Naive thymus-derived CD8-positive, alpha-beta T cell (primary cell): ENCODE results near the gene GPR42. TPM values are rescaled to one million over a fixed set of nuclear protein-coding genes. Genes with fewer than 3 reads are reported as not detected.

ENCODE experiments used
- ATAC-seq, 2 donors: fragments of 150-1000 bp; cut with Tn5 transposase in 1 of 2; sonication (Bioruptor Pico), chemical (Tn5 transposase) in 1 of 2; 1 replicate in 1 of 2; 2 replicates in 1 of 2; pipeline ENCODE4 v1.10.0; 2021; ENCODE audit warnings: mild to moderate bottlenecking in 2 of 2, moderate library complexity in 2 of 2
- POLR2A ChIA-PET: fragments of 350-600 bp; sonication (Branson Sonifier 250); formaldehyde crosslinking; loops from one replicate; lab custom pipeline; 2021; ENCODE audit warnings: antibody characterized with exemption; lab: Charles Lee
- DNase-seq, 10 donors: peaks; one replicate each; pipeline versions ENCODE4 v3.0.0 to v3.0.0-alpha.2; 2020 to 2022
- H3K27ac Mint-ChIP-seq, 10 donors: one replicate each; pipeline ENCODE4 v1.8.0; 2020 to 2022; ENCODE audit warnings: mild to moderate bottlenecking in 10 of 10, mixed read lengths in 10 of 10, moderate library complexity in 4 of 10, inconsistent platforms in 1 of 10
- H3K27me3 Mint-ChIP-seq, 5 donors: one replicate each; pipeline ENCODE4 v1.8.0; 2021 to 2022; ENCODE audit warnings: mixed read lengths in 5 of 5
- H3K36me3 Mint-ChIP-seq, 3 donors: one replicate each; pipeline ENCODE4 v1.8.0; 2020 to 2022; ENCODE audit warnings: mixed read lengths in 3 of 3, mild to moderate bottlenecking in 2 of 3, inconsistent platforms in 1 of 3
- H3K4me1 Mint-ChIP-seq, 4 donors: one replicate each; pipeline ENCODE4 v1.8.0; 2021 to 2022; ENCODE audit warnings: mixed read lengths in 4 of 4
- H3K4me3 Mint-ChIP-seq, 10 donors: one replicate each; pipeline ENCODE4 v1.8.0; 2020 to 2022; ENCODE audit warnings: mild to moderate bottlenecking in 10 of 10, mixed read lengths in 10 of 10, moderate library complexity in 6 of 10, inconsistent platforms in 1 of 10
- H3K9me3 Mint-ChIP-seq, 9 donors: one replicate each; pipeline ENCODE4 v1.8.0; 2020 to 2022; ENCODE audit warnings: mixed read lengths in 9 of 9, mild to moderate bottlenecking in 3 of 9, inconsistent platforms in 1 of 9, moderate library complexity in 1 of 9
- polyA plus RNA-seq, 3 donors: library from polyadenylated mRNA; unstranded; fragments of 300-500 nt; fragmentation: Illumina TruSeq; gene quantifications; one replicate each; pipeline ENCODE4 v1.2.3, GENCODE V29; 2021
- total RNA-seq, 8 experiments: library from RNA in 2 of 8; stranded (reverse) in 2 of 8; gene quantifications; one replicate each; pipeline ENCODE4 v1.2.3 and lab custom pipeline; 2021 to 2026

GPR42 gene
- total and polyA plus RNA-seq, 5 experiments from 2014 or later = not detected

DNA sequence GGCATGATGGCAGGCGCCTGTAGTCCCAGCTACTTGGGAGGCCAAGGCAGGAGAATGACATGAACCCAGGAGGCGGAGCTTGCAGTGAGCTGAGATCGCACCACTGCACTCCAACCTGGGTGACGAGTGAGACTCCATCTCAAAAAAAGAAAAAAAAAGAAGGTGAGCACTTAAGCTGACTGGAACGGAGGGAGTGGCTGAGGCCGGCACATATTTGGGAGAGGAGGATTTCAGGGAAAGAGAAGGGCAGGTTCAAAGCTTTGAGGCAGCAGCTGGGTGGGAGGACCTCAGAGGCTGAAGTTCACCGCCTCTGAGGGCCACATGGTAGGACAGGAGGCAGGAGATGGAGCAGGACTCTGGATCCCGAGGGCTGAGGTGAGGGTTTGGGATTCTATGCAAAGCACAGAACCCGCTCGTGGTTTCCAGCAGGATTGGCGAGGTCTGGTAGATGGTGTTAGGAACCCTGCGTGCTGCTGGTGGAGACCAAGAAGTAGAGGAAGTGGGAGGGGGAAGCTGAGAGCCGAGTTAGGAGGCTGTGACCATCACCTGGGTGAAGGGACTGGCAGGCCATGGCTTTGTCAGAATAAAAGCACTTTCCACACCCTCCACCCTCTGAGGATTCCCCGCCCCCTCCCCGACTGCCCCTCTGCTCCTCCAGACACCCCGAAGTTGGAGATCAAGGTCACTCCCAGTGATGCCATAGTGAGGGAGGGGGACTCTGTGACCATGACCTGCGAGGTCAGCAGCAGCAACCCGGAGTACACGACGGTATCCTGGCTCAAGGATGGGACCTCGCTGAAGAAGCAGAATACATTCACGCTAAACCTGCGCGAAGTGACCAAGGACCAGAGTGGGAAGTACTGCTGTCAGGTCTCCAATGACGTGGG lies 33.5 kb upstream of the GPR42 start:
- DNase-seq (no peak), ATAC-seq (no peak)
- POLR2A ChIA-PET = no interaction called here
- peaks cover 0 to 6% (median under 1%) of the 10 kb centered on the region in 5 donors for H3K27me3 Mint-ChIP-seq
- H3K27ac Mint-ChIP-seq = peak overlapping the region in 2 of 10 donors; percentile 9 to 32
- H3K4me1 Mint-ChIP-seq = peaks cover 12 to 47% (median 16%) of the 10 kb centered on the region in 4 donors
- H3K36me3 Mint-ChIP-seq = no peaks in the 10 kb centered on the region
- peak overlapping the region in 1 of 10 donors; percentile 16 for H3K4me3 Mint-ChIP-seq
- no peaks in the 10 kb centered on the region for H3K9me3 Mint-ChIP-seq

- DNase-seq (no peak), ATAC-seq (no peak)
- Mint-ChIP-seq H3K9me3 (no peaks in the 10 kb centered on the region), H3K4me1 (peaks cover 6 to 44% (median 11%) of the 10 kb centered on the region in 4 donors), H3K36me3 (no peaks in the 10 kb centered on the region), H3K4me3 (no peak overlapping the region), H3K27ac (peak overlapping the region in 1 of 10 donors; percentile 45), H3K27me3 (peaks cover 0 to 6% (median 2%) of the 10 kb centered on the region in 5 donors)
- POLR2A ChIA-PET = interaction anchor here (1.0 kb wide), 1 partner anchor 106 kb away, joined by 3 read pairs; no protein-coding TSS in a partner anchor
Observed at GRCh38 chr19:35337984-35338296, 32.9 kb upstream of the GPR42 start.

GRCh38 chr19:35340431-35340830 lies 30.4 kb upstream of the GPR42 start:
- no peaks in the 10 kb centered on the region for H3K9me3 Mint-ChIP-seq
- ATAC-seq (no peak), DNase-seq (no peak)
- no peak overlapping the region for H3K27ac Mint-ChIP-seq
- no peak overlapping the region for H3K4me3 Mint-ChIP-seq
- POLR2A ChIA-PET = no interaction called here
- H3K4me1 Mint-ChIP-seq = peaks cover 0 to 35% (median 4%) of the 10 kb centered on the region in 4 donors
- H3K27me3 Mint-ChIP-seq = peaks cover 0 to 10% (median 2%) of the 10 kb centered on the region in 5 donors
- no peaks in the 10 kb centered on the region for H3K36me3 Mint-ChIP-seq

DNA sequence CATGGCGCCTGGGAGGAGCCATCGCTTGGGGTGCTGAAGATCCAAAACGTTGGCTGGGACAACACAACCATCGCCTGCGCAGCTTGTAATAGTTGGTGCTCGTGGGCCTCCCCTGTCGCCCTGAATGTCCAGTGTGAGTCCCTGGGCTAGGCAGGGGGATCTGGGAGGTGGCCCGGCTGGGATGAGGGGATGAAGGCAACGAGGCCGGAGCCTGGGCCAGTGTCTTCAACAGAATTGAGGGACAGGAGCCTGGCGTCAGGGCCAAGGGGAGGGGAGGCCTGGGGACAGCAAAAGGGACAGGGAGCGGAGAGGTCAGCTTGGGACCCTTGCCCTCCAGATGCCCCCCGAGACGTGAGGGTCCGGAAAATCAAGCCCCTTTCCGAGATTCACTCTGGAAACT lies 29.9 kb upstream of the GPR42 start:
- Mint-ChIP-seq H3K9me3 (no peaks in the 10 kb centered on the region), H3K27me3 (peaks cover 0 to 14% (median 2%) of the 10 kb centered on the region in 5 donors), H3K27ac (no peak overlapping the region), H3K36me3 (no peaks in the 10 kb centered on the region), H3K4me1 (peaks cover 4 to 37% (median 7%) of the 10 kb centered on the region in 4 donors), H3K4me3 (no peak overlapping the region)
- no peak for ATAC-seq
- POLR2A ChIA-PET = no interaction called here
- no peak for DNase-seq

- Mint-ChIP-seq H3K27me3 (peaks cover 0 to 17% (median under 1%) of the 10 kb centered on the region in 5 donors), H3K36me3 (no peaks in the 10 kb centered on the region), H3K9me3 (no peaks in the 10 kb centered on the region), H3K4me1 (peaks cover 11 to 38% (median 12%) of the 10 kb centered on the region in 4 donors), H3K27ac (no peak overlapping the region), H3K4me3 (no peak overlapping the region)
- POLR2A ChIA-PET = no interaction called here
- ATAC-seq (no peak), DNase-seq (no peak)
Observed at GRCh38 chr19:35341565-35342225, 29.2 kb upstream of the GPR42 start.

DNA sequence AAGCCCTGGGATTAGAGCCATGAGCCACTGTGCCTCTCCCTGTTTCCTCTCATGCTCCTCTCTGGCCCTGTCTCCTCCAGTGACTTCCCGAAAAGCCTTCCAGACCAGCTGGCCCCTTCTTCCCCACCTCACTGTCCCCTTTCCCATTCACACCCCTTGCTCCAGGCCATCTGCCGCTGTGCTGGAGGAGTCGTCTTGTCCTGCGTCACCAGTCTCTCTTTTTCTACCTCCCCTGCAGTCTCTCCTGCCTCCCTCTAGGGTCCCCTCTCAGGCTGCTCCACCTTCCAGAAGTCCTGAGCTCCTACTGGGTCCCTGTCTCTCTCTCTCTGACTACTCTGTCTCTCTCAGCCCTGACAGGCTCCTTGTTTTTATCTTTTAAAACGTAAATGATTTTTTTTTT lies 28.4 kb upstream of the GPR42 start:
- POLR2A ChIA-PET = no interaction called here
- Mint-ChIP-seq H3K36me3 (no peaks in the 10 kb centered on the region), H3K9me3 (no peaks in the 10 kb centered on the region), H3K4me1 (peaks cover 16 to 39% (median 19%) of the 10 kb centered on the region in 4 donors), H3K27ac (peak overlapping the region in 1 of 10 donors; percentile 8), H3K27me3 (peaks cover 0 to 18% (median 0%) of the 10 kb centered on the region in 5 donors), H3K4me3 (no peak overlapping the region)
- ATAC-seq (no peak), DNase-seq (no peak)

GRCh38 chr19:35344511-35345031 lies 26.3 kb upstream of the GPR42 start:
- ATAC-seq (no peak), DNase-seq (no peak)
- no peaks in the 10 kb centered on the region for H3K36me3 Mint-ChIP-seq
- peaks cover 0 to 19% (median 2%) of the 10 kb centered on the region in 5 donors for H3K27me3 Mint-ChIP-seq
- peak overlapping the region in 1 of 10 donors; percentile 8 for H3K4me3 Mint-ChIP-seq
- no peak overlapping the region for H3K27ac Mint-ChIP-seq
- POLR2A ChIA-PET = interaction anchor here (0.5 to 0.6 kb wide), 2 partner anchors 12 to 133 kb away, joined by 3 read pairs; no protein-coding TSS in a partner anchor
- H3K9me3 Mint-ChIP-seq = no peaks in the 10 kb centered on the region
- H3K4me1 Mint-ChIP-seq = peaks cover 21 to 54% (median 28%) of the 10 kb centered on the region in 4 donors

- no peak for DNase-seq
- peak overlapping the region in 5 of 10 donors; percentile 41 to 98 (median 49) for H3K27ac Mint-ChIP-seq
- H3K4me3 Mint-ChIP-seq = peak overlapping the region in 3 of 10 donors; percentile 28 to 75 (median 74)
- POLR2A ChIA-PET = interaction anchor here (1.1 kb wide), 1 partner anchor 77 kb away, joined by 3 read pairs; the partner anchor contains the start of gene USF2
- no peak for ATAC-seq
- H3K36me3 Mint-ChIP-seq = no peaks in the 10 kb centered on the region
- H3K9me3 Mint-ChIP-seq = no peaks in the 10 kb centered on the region
- H3K4me1 Mint-ChIP-seq = peaks cover 21 to 56% (median 28%) of the 10 kb centered on the region in 4 donors
- peaks cover 0 to 20% (median 5%) of the 10 kb centered on the region in 5 donors for H3K27me3 Mint-ChIP-seq
Observed at GRCh38 chr19:35345671-35346111, 25.2 kb upstream of the GPR42 start.

DNA sequence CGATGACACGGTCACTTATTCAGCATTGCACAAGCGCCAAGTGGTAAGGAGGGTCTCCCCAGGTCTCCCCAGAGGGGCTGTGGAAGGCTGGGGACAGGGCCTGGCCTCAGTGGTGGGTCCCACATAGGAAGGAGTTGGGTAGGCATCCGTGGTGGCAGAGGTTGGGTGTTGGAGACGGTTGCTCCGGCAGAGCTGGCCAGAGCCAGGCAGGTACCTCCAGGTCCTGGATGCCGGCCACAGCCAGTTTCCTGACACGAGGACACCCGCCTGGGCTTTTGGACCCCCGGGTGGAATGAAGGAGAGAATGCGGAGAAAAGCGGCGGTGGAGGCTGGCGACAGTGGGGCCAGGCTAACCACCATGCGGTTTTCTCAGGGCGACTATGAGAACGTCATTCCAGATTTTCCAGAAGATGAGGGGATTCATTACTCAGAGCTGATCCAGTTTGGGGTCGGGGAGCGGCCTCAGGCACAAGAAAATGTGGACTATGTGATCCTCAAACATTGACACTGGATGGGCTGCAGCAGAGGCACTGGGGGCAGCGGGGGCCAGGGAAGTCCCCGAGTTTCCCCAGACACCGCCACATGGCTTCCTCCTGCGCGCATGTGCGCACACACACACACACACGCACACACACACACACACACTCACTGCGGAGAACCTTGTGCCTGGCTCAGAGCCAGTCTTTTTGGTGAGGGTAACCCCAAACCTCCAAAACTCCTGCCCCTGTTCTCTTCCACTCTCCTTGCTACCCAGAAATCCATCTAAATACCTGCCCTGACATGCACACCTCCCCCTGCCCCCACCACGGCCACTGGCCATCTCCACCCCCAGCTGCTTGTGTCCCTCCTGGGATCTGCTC lies 24.4 kb upstream of the GPR42 start:
- H3K4me1 Mint-ChIP-seq = peaks cover 21 to 56% (median 28%) of the 10 kb centered on the region in 4 donors
- POLR2A ChIA-PET = interaction anchor here (1.1 to 1.2 kb wide), 2 partner anchors 14 to 78 kb away, joined by 3 read pairs; partner anchors contain the start of gene USF2
- DNase-seq = peak; percentile 67 to 90 (median 74)
- H3K27me3 Mint-ChIP-seq = peaks cover 0 to 20% (median 5%) of the 10 kb centered on the region in 5 donors
- ATAC-seq = peak; percentile 78 to 87
- H3K9me3 Mint-ChIP-seq = no peaks in the 10 kb centered on the region
- peak overlapping the region; percentile 59 to 82 (median 75) for H3K4me3 Mint-ChIP-seq
- peak overlapping the region; percentile 36 to 98 (median 76) for H3K27ac Mint-ChIP-seq
- no peaks in the 10 kb centered on the region for H3K36me3 Mint-ChIP-seq

- ATAC-seq (peak; percentile 73 to 74), DNase-seq (peak in 7 of 10 donors; percentile 34 to 54 (median 40))
- Mint-ChIP-seq H3K27me3 (peaks cover 0 to 20% (median 5%) of the 10 kb centered on the region in 5 donors), H3K9me3 (no peaks in the 10 kb centered on the region), H3K4me3 (peak within 1 kb of the TSS; percentile 59 to 82 (median 75)), H3K4me1 (peaks cover 17 to 51% (median 28%) of the 10 kb centered on the region in 4 donors), H3K27ac (peak within 1 kb of the TSS; percentile 36 to 98 (median 78)), H3K36me3 (no peaks in the 10 kb centered on the region)
- POLR2A ChIA-PET = interaction anchor here (1.2 to 1.4 kb wide), 3 partner anchors 11 to 51 kb away, joined by 3 to 4 read pairs (median 3); partner anchors contain the start of gene FFAR3
Observed at GRCh38 chr19:35347171-35347929, 23.5 kb upstream of the GPR42 start, which contains the start of gene FFAR1. Gene FFAR1 (plus strand): TSS chr19:35347902. CDS start chr19:35351552, 3,650 bp downstream.

GRCh38 chr19:35347930-35348298 lies 23.0 kb upstream of the GPR42 start:
- DNase-seq = no peak
- Mint-ChIP-seq H3K36me3 (no peaks in the 10 kb centered on the region), H3K4me3 (peak overlapping the region in 8 of 10 donors; percentile 64 to 82 (median 75)), H3K4me1 (peaks cover 20 to 53% (median 32%) of the 10 kb centered on the region in 4 donors), H3K27ac (peak overlapping the region in 7 of 10 donors; percentile 32 to 98 (median 73)), H3K9me3 (no peaks in the 10 kb centered on the region), H3K27me3 (peaks cover 0 to 24% (median 5%) of the 10 kb centered on the region in 5 donors)
- no peak for ATAC-seq
- POLR2A ChIA-PET = interaction anchor here (1.2 to 1.4 kb wide), 2 partner anchors 10 to 52 kb away, joined by 3 to 4 read pairs; partner anchors contain the start of gene FFAR3
